CD8-positive, alpha-beta memory T cell (primary cell): ENCODE measurements around the gene PIK3CD. TPM values are rescaled to one million over a fixed set of nuclear protein-coding genes. Genes with fewer than 3 reads are reported as not detected.

ENCODE experiments used
- CTCF ChIA-PET: fragments of 350-600 bp; sonication (Branson Sonifier 250); formaldehyde crosslinking; loops from one replicate; lab custom pipeline; 2021; ENCODE audit warnings: antibody characterized with exemption; lab: Charles Lee
- POLR2A ChIA-PET: fragments of 350-600 bp; sonication (Branson Sonifier 250); formaldehyde crosslinking; loops from one replicate; lab custom pipeline; 2021; ENCODE audit warnings: antibody characterized with exemption; lab: Charles Lee
- DNase-seq, 5 donors: peaks; one replicate each; pipeline versions ENCODE4 v3.0.0 to v3.0.0-alpha.2; 2020 to 2022; ENCODE audit warnings: mixed read lengths in 1 of 5
- H3K27ac ChIP-seq: one replicate; pipeline ENCODE4 v1.7.0; 2013; ENCODE audit warnings: low read depth, mild to moderate bottlenecking, low read length, moderate library complexity
- H3K27me3 ChIP-seq: 2 replicates; pipeline ENCODE4 v1.7.0; 2013; ENCODE audit warnings: low read length, mild to moderate bottlenecking; ENCODE audit not compliant: insufficient read depth, poor library complexity, severe bottlenecking
- H3K36me3 ChIP-seq: 2 replicates; pipeline ENCODE4 v1.7.0; 2013; ENCODE audit warnings: mild to moderate bottlenecking, low read length, moderate library complexity; ENCODE audit not compliant: insufficient read depth
- H3K4me1 ChIP-seq: 2 replicates; pipeline ENCODE4 v1.7.0; 2013; ENCODE audit warnings: mild to moderate bottlenecking, low read length, moderate library complexity; ENCODE audit not compliant: insufficient read depth
- H3K4me3 ChIP-seq: 2 replicates; pipeline ENCODE4 v1.7.0; 2013; ENCODE audit warnings: mild to moderate bottlenecking, low read length
- H3K9me3 ChIP-seq: 2 replicates; pipeline ENCODE4 v1.7.0; 2013; ENCODE audit warnings: mild to moderate bottlenecking, low read length
- H3K27ac Mint-ChIP-seq, 8 donors: one replicate each; pipeline ENCODE4 v1.8.0; 2020 to 2021; ENCODE audit warnings: mixed read lengths in 8 of 8, mild to moderate bottlenecking in 6 of 8, inconsistent platforms in 3 of 8, moderate library complexity in 3 of 8
- H3K27me3 Mint-ChIP-seq, 2 donors: one replicate each; pipeline ENCODE4 v1.8.0; 2020 to 2021; ENCODE audit warnings: mixed read lengths in 2 of 2, mild to moderate bottlenecking in 1 of 2, moderate library complexity in 1 of 2
- H3K36me3 Mint-ChIP-seq, 3 donors: one replicate each; pipeline ENCODE4 v1.8.0; 2020 to 2021; ENCODE audit warnings: mixed read lengths in 3 of 3, inconsistent platforms in 1 of 3, mild to moderate bottlenecking in 1 of 3
- H3K4me1 Mint-ChIP-seq, 3 donors: one replicate each; pipeline ENCODE4 v1.8.0; 2020 to 2021; ENCODE audit warnings: mixed read lengths in 3 of 3, inconsistent platforms in 1 of 3, mild to moderate bottlenecking in 1 of 3
- H3K4me3 Mint-ChIP-seq, 7 donors: one replicate each; pipeline ENCODE4 v1.8.0; 2020 to 2021; ENCODE audit warnings: mixed read lengths in 7 of 7, mild to moderate bottlenecking in 6 of 7, moderate library complexity in 4 of 7, inconsistent platforms in 2 of 7
- H3K9me3 Mint-ChIP-seq, 5 donors: one replicate each; pipeline ENCODE4 v1.8.0; 2020 to 2022; ENCODE audit warnings: mixed read lengths in 5 of 5, mild to moderate bottlenecking in 3 of 5, moderate library complexity in 2 of 5, inconsistent platforms in 1 of 5
- polyA plus RNA-seq: library from polyadenylated mRNA; unstranded; fragments of 300-500 nt; fragmentation: Illumina TruSeq; gene quantifications from one replicate; pipeline ENCODE4 v1.2.3, GENCODE V29; 2021
- total RNA-seq, 2 experiments: library from RNA; stranded (reverse); gene quantifications; one replicate each; pipeline ENCODE4 v1.2.3, GENCODE V29; 2021

Gene PIK3CD
- total and polyA plus RNA-seq, 3 experiments from 2014 or later = 109 to 165 (median 157) TPM

DNA sequence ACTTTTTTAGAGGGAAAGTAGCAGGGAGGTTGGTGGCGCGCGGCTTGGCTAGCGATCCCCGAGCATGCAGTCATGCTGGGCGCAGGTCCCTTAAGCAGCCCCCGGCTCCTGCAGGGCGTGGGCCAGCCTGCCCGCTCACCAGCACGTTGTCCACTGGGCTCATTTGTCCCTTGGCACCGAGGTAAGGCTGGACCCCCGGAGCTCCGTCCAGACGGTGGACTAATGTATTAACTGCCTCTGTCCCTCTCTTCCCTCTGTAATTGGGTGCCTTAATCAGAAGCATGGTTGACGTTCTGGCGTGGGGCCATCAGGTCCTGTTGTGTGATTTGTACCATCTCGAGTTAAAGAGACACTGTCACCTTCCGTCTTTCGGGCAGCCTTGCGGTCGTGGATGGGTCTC is 45.1 kb upstream of the PIK3CD start:
- Mint-ChIP-seq H3K4me3 (no peak overlapping the region), H3K27me3 (no peaks in the 10 kb centered on the region), H3K27ac (no peak overlapping the region), H3K4me1 (no peaks in the 10 kb centered on the region), H3K36me3 (peaks cover 0 to 59% (median 2%) of the 10 kb centered on the region in 3 donors), H3K9me3 (no peaks in the 10 kb centered on the region)
- H3K4me3 ChIP-seq = no peak overlapping the region
- no peaks in the 10 kb centered on the region for H3K27me3 ChIP-seq
- POLR2A ChIA-PET = no interaction called here
- no peaks in the 10 kb centered on the region for H3K36me3 ChIP-seq
- no peaks in the 10 kb centered on the region for H3K9me3 ChIP-seq
- peak in 1 of 5 donors; percentile 44 for DNase-seq
- H3K4me1 ChIP-seq = no peaks in the 10 kb centered on the region
- no peak overlapping the region for H3K27ac ChIP-seq
- CTCF ChIA-PET = interaction anchor here (1.4 kb wide), 1 partner anchor 9 kb away, joined by 4 read pairs; no protein-coding TSS in a partner anchor

DNA sequence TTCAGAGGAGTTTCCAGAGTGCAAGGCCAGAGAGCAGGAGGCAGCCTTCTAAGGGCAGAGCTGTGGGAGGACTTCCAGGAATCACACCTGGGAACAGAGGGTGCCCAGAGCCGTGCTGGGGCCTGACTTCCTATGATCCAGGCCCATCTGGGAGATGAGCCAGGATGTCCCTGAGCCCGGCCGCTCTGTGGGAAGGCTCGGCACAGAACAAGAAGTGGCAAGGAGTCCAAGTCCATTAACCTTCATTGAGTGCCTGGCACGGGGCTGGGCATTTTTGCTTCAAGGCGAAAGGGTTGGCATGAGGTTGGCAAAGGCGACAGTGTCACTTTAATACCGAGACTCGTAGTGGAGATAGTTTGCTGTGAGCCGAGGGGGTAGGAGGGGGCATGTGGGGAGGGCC is 44.6 kb upstream of the PIK3CD start:
- no peaks in the 10 kb centered on the region for H3K9me3 Mint-ChIP-seq
- Histone ChIP-seq H3K27me3 (no peaks in the 10 kb centered on the region), H3K9me3 (no peaks in the 10 kb centered on the region), H3K4me3 (no peak overlapping the region), H3K4me1 (no peaks in the 10 kb centered on the region), H3K27ac (no peak overlapping the region), H3K36me3 (no peaks in the 10 kb centered on the region)
- no peak overlapping the region for H3K27ac Mint-ChIP-seq
- POLR2A ChIA-PET = no interaction called here
- CTCF ChIA-PET = no interaction called here
- H3K4me1 Mint-ChIP-seq = no peaks in the 10 kb centered on the region
- H3K27me3 Mint-ChIP-seq = no peaks in the 10 kb centered on the region
- no peak overlapping the region for H3K4me3 Mint-ChIP-seq
- peak in 1 of 5 donors; percentile 41 for DNase-seq
- H3K36me3 Mint-ChIP-seq = peaks cover 0 to 54% (median 2%) of the 10 kb centered on the region in 3 donors

DNA sequence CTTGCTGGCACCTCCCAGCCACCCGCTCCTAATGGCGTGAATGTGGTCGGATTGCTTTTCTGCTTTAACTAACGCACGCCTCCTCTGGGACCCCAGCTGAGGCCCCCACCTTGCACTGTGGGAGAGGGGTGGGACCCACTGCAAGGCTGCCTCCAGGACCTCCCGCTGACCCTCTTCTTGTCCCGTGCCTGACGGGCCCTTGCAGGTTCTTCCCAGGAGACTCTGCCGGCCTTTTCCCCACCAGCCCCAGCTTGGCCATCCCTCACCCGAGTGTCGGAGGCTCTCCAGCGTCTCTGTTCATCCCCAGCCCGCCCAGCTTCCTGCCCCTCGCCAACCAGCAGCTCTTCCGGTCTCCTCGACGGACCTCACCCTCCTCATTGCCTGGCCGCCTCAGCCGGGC is 44.2 kb upstream of the PIK3CD start:
- no peak for DNase-seq
- ChIA-PET CTCF (no interaction called here), POLR2A (no interaction called here)
- Histone ChIP-seq H3K9me3 (no peaks in the 10 kb centered on the region), H3K4me1 (no peaks in the 10 kb centered on the region), H3K27me3 (no peaks in the 10 kb centered on the region), H3K36me3 (no peaks in the 10 kb centered on the region), H3K27ac (no peak overlapping the region), H3K4me3 (no peak overlapping the region)
- H3K4me3 Mint-ChIP-seq = no peak overlapping the region
- no peaks in the 10 kb centered on the region for H3K9me3 Mint-ChIP-seq
- peaks cover 0 to 54% (median 2%) of the 10 kb centered on the region in 3 donors for H3K36me3 Mint-ChIP-seq
- H3K27ac Mint-ChIP-seq = no peak overlapping the region
- no peaks in the 10 kb centered on the region for H3K4me1 Mint-ChIP-seq
- H3K27me3 Mint-ChIP-seq = no peaks in the 10 kb centered on the region

DNA sequence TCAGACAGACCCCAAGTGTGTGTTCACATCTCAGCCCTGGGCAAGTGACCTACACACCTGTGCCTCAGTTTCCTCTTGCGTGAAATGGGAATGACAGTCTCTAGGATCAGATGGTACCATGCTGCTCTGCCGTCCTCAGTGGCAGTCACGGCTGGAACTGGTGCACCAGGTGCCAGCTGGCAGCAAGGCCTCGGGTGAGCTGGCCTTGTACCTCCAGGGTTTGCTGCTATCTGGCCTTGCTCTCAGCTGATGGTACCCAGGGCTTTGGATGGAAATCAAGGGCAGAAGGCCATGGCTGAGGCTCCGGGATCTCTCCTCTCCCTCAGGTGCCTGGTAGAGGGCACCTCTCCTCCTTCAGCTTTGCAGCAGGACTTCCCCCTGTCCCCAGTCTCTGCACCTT is 41.5 kb upstream of the PIK3CD start:
- no peaks in the 10 kb centered on the region for H3K4me1 Mint-ChIP-seq
- Histone ChIP-seq H3K36me3 (no peaks in the 10 kb centered on the region), H3K27me3 (no peaks in the 10 kb centered on the region), H3K27ac (no peak overlapping the region), H3K9me3 (no peaks in the 10 kb centered on the region), H3K4me3 (no peak overlapping the region), H3K4me1 (no peaks in the 10 kb centered on the region)
- H3K36me3 Mint-ChIP-seq = peaks cover 0 to 49% (median 2%) of the 10 kb centered on the region in 3 donors
- H3K27ac Mint-ChIP-seq = no peak overlapping the region
- no peak for DNase-seq
- POLR2A ChIA-PET = no interaction called here
- no peak overlapping the region for H3K4me3 Mint-ChIP-seq
- H3K9me3 Mint-ChIP-seq = no peaks in the 10 kb centered on the region
- no peaks in the 10 kb centered on the region for H3K27me3 Mint-ChIP-seq
- CTCF ChIA-PET = interaction anchor here (0.6 kb wide), 1 partner anchor 17 kb away, joined by 3 read pairs; no protein-coding TSS in a partner anchor

DNA sequence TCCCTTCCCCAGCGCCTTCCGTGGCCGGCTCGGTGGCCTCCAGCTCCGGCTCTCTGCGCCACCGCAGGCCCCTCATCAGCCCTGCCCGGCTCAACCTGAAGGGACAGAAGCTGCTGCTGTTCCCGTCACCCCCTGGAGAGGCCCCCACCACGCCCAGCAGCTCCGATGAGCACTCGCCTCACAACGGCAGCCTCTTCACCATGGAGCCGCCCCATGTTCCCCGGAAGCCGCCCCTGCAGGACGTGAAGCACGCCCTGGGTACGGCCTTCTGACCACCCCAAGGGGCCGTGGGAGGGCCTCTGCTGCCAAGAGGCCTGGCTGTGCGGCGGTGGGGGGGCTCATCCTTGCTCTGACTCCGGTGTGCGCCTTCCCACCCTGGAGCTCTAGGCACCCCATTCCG is 41.0 kb upstream of the PIK3CD start:
- H3K9me3 ChIP-seq = no peaks in the 10 kb centered on the region
- ChIA-PET POLR2A (no interaction called here), CTCF (interaction anchor here (0.6 kb wide), 1 partner anchor 16 kb away, joined by 3 read pairs; no protein-coding TSS in a partner anchor)
- H3K27me3 ChIP-seq = no peaks in the 10 kb centered on the region
- Mint-ChIP-seq H3K4me3 (no peak overlapping the region), H3K9me3 (no peaks in the 10 kb centered on the region), H3K36me3 (peaks cover 0 to 47% (median 2%) of the 10 kb centered on the region in 3 donors), H3K4me1 (no peaks in the 10 kb centered on the region), H3K27me3 (no peaks in the 10 kb centered on the region), H3K27ac (no peak overlapping the region)
- DNase-seq = no peak
- H3K27ac ChIP-seq = no peak overlapping the region
- H3K36me3 ChIP-seq = no peaks in the 10 kb centered on the region
- no peaks in the 10 kb centered on the region for H3K4me1 ChIP-seq
- no peak overlapping the region for H3K4me3 ChIP-seq

DNA sequence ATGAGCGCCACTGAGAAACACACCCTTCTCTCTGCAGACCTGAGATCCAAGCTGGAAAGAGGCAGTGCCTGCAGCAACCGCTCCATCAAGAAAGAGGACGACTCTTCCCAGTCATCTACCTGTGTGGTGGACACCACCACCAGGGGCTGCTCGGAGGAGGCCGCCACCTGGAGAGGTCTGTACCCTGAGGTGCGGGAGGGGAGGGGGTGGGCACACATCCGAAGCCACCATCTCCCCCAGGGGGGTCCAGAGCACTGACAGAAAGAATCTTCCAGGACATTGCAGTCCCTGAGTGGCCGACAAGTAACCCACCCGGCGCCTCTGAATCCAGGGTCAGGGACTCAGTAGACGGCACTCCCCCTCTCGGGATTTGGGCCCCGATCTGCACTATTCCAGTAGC is 39.8 kb upstream of the PIK3CD start:
- Histone ChIP-seq H3K27ac (no peak overlapping the region), H3K9me3 (no peaks in the 10 kb centered on the region), H3K4me1 (no peaks in the 10 kb centered on the region), H3K27me3 (no peaks in the 10 kb centered on the region), H3K4me3 (no peak overlapping the region), H3K36me3 (no peaks in the 10 kb centered on the region)
- Mint-ChIP-seq H3K4me1 (no peaks in the 10 kb centered on the region), H3K36me3 (peaks cover 0 to 45% (median 2%) of the 10 kb centered on the region in 3 donors), H3K4me3 (no peak overlapping the region), H3K9me3 (no peaks in the 10 kb centered on the region), H3K27ac (no peak overlapping the region), H3K27me3 (no peaks in the 10 kb centered on the region)
- no peak for DNase-seq
- ChIA-PET POLR2A (no interaction called here), CTCF (interaction anchor here (1.3 kb wide), 1 partner anchor 15 kb away, joined by 3 read pairs; no protein-coding TSS in a partner anchor)

DNA sequence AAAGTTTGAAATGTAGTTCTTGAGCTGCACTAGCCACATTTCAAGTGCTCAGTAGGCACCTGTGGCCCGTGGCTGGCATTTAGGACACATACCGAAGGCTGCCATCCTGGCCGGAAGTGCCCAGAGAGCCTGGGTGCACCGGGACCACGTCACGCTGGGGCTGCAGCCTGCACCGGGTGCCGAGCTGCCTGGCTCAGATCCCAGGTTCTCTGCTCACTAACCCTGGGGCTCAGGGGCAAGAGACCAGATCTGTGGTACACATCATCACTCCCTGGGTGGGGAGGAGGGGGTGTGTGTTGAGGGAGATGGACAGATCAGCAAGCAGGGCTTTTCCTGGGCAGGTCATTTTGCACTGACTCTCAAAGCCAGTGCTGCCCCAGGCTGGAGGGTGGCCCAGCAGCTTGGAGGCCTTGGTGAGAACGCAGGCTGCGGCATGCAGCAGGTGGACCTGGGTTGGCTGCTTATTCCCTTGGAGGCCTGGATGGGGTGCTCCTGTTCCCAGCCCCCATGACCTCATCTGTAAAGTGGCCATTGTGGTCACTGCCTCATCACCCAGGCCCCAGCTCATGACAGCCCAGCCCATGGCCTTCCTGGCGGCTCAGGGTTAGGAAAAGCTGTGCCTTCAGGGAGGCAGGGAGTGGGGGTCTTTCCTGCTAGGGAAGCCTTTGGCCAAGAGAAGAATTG is 39.2 kb upstream of the PIK3CD start:
- no peak overlapping the region for H3K4me3 Mint-ChIP-seq
- H3K27me3 Mint-ChIP-seq = no peaks in the 10 kb centered on the region
- no peaks in the 10 kb centered on the region for H3K4me1 Mint-ChIP-seq
- peaks cover 0 to 41% (median 2%) of the 10 kb centered on the region in 3 donors for H3K36me3 Mint-ChIP-seq
- no peak overlapping the region for H3K27ac Mint-ChIP-seq
- no peaks in the 10 kb centered on the region for H3K9me3 Mint-ChIP-seq
- no peaks in the 10 kb centered on the region for H3K4me1 ChIP-seq
- no peak overlapping the region for H3K4me3 ChIP-seq
- H3K27ac ChIP-seq = no peak overlapping the region
- no peaks in the 10 kb centered on the region for H3K9me3 ChIP-seq
- no peak for DNase-seq
- ChIA-PET POLR2A (no interaction called here), CTCF (interaction anchor here (1.3 kb wide), 1 partner anchor 14 kb away, joined by 3 read pairs; no protein-coding TSS in a partner anchor)
- H3K27me3 ChIP-seq = no peaks in the 10 kb centered on the region
- H3K36me3 ChIP-seq = no peaks in the 10 kb centered on the region

DNA sequence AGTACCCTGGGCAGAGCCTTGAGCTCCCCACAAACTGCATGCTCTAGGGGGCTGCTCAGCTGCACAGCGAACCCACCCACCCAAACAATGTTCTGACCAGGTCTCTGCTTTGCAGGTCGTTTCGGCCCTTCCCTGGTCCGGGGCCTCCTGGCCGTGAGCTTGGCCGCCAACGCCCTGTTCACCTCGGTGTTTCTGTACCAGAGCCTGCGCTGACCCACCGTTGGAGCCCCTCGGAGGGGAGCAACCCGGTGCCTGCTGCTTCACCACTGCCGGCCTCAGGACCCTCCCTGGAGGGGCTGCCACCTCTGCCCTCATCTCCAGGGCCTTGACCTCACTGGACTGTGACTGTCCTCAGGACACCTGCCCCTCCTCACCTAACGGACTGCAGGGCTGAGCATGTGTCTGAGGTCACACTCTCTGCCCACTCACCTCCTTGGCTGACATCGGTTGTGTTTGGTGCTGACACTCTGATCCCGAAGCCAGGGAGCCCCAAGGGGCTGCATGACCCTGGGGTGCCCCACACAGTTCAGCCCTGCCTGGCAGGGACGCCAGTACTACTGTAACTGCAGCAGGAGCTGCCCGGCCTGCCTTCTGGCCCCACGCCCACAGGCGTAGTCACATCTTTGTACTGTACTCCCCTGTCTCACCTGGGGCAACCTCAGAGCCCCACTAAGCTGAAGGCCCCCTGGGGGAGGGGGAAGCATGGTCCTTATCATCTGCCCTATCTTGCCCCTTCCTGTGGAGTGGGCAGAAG is 38.5 kb upstream of the PIK3CD start:
- Mint-ChIP-seq H3K9me3 (no peaks in the 10 kb centered on the region), H3K36me3 (peaks cover 0 to 34% (median 0%) of the 10 kb centered on the region in 3 donors), H3K27me3 (no peaks in the 10 kb centered on the region), H3K4me3 (no peak overlapping the region), H3K27ac (no peak overlapping the region), H3K4me1 (no peaks in the 10 kb centered on the region)
- Histone ChIP-seq H3K27ac (no peak overlapping the region), H3K36me3 (no peaks in the 10 kb centered on the region), H3K4me3 (no peak overlapping the region), H3K27me3 (no peaks in the 10 kb centered on the region), H3K4me1 (no peaks in the 10 kb centered on the region), H3K9me3 (no peaks in the 10 kb centered on the region)
- DNase-seq = no peak
- POLR2A ChIA-PET = no interaction called here
- CTCF ChIA-PET = interaction anchor here (1.3 to 1.4 kb wide), 2 partner anchors 14 to 256 kb away, joined by 3 read pairs; no protein-coding TSS in a partner anchor
